Measurements from ENCODE around the gene ZRANB3.
"Not testable (repeated sequence)": the region's sequence is repeated elsewhere in the genome, so short reads cannot be mapped to it uniquely, and the experiment has no call there.

DNA sequence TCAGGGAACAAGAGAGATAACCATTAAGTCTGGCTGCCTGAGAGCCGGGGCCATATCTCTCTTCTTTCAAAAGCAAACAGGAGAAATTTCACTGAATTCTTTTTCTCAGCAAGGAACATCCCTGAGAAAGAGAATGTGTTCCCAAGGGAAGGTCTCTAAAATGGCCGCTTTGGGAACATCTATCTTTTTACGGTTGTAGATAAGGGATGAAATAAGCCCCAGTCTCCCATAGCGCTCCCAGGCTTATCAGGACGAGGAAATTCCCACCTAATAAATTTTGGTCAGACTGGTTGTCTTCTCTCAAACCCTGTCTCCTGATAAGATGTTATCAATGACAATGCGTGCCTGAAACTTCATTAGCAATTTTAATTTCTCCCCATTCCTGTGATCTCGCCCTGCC lies 32.4 kb downstream of the ZRANB3 start:
- TF ChIP-seq, protein P1, sequence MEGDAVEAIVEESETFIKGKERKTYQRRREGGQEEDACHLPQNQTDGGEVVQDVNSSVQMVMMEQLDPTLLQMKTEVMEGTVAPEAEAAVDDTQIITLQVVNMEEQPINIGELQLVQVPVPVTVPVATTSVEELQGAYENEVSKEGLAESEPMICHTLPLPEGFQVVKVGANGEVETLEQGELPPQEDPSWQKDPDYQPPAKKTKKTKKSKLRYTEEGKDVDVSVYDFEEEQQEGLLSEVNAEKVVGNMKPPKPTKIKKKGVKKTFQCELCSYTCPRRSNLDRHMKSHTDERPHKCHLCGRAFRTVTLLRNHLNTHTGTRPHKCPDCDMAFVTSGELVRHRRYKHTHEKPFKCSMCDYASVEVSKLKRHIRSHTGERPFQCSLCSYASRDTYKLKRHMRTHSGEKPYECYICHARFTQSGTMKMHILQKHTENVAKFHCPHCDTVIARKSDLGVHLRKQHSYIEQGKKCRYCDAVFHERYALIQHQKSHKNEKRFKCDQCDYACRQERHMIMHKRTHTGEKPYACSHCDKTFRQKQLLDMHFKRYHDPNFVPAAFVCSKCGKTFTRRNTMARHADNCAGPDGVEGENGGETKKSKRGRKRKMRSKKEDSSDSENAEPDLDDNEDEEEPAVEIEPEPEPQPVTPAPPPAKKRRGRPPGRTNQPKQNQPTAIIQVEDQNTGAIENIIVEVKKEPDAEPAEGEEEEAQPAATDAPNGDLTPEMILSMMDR (IDR thresholded peaks at IDR 0.05; ENCODE audit: low read depth, low read length) = not testable (repeated sequence)
- TF ChIP-seq EZH2phosphoT487 (IDR thresholded peaks at IDR 0.05; ENCODE audit: low read depth) = not testable (repeated sequence)

All from OCI-LY3 (cell line).